ELF-1 (cell line): ENCODE results near the gene ELP2.
"Not testable (repeated sequence)": the region's sequence is repeated elsewhere in the genome, so short reads cannot be mapped to it uniquely, and the experiment has no call there.

Source experiments
- DNase-seq: peaks from one replicate; pipeline ENCODE4 v3.0.0-alpha.2; 2016; ENCODE audit warnings: low read depth, low spot score

Gene ELP2

GRCh38 chr18:36129300-36130038, at the start of gene ELP2, which contains the start of gene SLC39A6:
ELP2 (plus strand) TSS chr18:36129899; CDS start chr18:36129934, 35 bp downstream.
SLC39A6 (minus strand) TSS chr18:36129340; CDS start chr18:36127007, 2,333 bp downstream.
- peak; percentile 98 for DNase-seq

DNA sequence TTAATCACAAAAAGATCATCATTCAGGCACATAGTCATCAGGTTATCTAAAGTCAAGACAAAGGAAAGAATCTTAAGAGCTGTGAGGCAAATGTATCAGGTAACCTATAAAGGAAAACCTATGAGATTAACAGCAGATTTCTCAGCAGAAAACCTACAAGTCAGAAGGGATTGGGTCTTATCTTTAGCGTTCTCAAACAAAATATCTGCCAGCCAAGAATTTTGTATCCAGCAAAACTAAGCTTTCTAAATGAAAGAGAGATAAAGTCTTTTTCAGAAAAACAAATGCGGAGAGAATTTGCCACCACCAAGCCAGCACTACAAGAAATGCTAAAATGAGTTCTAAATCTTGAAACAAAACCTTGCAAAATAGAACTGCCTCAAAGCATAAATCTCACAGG, 48.6 kb upstream of the ELP2 start:
- not testable (repeated sequence) for DNase-seq

DNA sequence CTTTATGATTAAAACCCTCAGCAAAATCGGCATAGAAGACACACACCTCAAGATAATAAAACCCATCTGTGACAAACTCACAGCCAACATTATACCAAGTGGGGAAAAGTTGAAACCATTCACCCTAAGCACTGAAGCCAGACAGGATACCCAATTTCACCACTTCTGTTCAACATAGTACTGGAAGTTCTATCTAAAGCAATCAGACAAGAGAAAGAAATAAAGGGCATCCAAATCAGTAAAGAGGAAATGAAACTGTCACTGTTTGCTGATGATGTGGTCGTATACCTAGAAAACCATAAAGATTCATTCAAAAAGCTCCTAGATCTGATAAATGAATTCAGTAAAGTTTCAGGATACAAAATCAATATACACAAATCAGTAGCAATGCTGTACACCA, 46.0 kb upstream of the ELP2 start:
- DNase-seq, result no peak

DNA sequence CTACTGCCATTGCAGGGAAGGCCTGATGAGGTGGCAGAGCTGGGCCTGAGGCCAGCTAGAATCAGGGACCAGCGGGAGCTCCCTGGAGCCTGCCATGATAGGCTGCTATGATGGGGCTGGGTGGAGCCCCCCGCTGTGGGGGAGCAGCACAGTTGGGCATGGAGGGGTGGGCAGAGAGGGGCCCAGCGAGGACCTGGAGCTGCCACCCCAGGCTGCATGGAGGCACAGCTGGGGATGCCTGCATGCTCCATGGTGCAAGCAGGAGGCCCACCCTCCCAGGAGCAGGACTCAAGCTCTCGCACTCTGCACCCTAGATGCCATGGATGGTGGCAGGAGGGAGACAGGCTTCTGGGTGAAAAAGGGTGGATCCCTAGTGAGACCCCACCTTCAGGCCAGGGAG, 44.5 kb upstream of the ELP2 start:
- no peak for DNase-seq

DNA sequence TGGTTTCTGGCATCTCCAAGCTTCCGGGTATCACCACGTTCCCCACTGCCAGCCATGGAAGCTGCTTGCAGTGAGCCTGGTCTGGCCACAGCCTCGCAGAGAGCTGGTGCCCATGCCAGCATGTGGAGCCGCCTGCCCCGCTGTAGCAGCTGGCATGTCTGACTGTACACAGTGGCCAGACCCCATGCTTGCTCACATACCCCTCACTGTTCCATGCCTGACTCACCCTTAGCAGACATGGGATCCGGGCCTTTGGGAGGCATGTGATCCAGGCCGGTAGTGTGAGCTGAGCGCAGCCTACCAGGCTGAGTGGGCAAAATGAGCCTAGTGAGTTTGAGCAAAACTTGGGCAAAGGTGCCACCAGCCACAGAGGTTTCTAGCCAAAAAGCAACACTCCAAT, 43.5 kb upstream of the ELP2 start:
- DNase-seq, result no peak

DNA sequence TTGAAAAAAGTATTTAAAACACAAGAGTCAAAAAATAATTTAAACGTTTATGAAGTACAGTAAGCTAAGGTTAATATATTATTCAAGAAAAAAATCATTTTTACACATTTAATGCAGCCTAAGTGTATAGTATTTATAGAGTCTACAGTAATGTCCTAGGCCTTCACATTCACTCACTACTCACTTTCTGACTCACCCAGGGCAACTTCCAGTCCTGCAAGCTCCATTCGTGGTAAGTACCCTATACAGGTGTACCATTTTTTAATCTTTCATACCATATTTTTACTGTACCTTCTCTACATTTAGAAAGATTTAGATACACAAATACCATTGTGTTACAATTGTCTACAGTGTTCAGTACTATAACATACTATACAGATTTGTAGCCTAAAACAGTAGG, 41.4 kb upstream of the ELP2 start:
- no peak for DNase-seq

DNA sequence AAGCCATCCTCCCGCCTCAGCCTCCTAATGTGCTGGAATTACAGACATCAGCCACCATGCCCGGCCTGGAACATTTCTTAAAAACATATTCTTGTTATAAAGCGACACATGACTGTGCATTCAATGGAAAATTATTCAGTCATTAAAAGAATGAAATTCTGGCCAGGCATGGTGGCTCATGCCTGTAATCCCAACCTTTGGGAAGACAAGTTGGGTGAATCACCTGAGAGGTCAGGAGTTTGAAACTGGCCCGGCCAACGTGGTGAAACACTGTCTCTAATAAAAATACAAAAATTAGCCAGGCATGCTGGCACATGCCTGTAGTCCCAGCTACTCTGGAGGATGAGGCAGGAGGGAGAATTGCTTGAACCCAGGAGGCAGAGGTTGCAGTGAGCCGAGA, 40.7 kb upstream of the ELP2 start:
- no peak for DNase-seq

DNA sequence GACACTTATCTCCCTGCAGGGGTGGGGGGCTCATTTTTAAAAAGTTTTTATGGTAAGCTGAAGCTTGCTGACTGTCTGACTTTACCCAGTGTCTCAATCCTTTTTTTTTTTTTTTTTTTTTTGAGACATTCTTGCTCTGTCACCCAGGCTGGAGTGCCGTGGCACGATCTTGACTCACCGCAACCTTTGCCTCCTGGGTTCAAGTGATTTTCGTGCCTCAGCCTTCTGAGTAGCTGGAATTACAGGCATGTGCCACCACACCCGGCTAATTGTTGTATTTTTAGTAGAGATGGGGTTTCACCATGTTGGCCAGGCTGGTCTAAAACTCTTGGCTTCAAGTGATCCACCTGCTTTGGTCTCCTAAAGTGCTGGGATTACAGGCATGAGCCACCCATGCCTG, 37.6 kb upstream of the ELP2 start:
- DNase-seq, result not testable (repeated sequence)

GRCh38 chr18:36094431-36094830, 35.3 kb upstream of the ELP2 start:
- peak; percentile 64 for DNase-seq

DNA sequence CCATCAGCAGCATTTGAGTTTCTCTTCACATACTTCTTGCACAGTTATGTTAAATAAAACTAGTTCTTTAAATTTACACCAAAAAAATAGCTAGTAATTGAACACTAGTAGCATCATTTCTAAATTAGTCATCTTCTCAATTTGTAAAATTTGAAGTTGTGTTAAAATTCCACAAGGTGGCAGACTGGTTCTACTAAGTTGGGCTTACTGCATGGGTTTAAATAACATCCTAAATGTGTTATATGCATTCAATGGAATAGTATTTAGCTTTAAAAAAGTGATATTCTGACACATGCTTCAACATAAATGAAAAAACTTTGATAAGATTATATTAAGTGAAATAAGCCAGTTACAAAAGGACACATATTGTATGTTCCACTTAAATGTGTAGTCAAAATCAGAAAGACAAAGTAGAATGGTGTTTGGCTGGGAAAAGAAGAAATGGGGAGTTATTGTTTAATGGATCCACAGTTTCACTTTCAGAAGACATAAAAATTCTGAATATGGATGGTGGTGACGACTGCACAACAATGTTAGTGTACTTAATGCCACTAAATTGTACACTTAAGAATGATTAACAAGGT, 33.7 kb upstream of the ELP2 start:
- DNase-seq, result no peak

DNA sequence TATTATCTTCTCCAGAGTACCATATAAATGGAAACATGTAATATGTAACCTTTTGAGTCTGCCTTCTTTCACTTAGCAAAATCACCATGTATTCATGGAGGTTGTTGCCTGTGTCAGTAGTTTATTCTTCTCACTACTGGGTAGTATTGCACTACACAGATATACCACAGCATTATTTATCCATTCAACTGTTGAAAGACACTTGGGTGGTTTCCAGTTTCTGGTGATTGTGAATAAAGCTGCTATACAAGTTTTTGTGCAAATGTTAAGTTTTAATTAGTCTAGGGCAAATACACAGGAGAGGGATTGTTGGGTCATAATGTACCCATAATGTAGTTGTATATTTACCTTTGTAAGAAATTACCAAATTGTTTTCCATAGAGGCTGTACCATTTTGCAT, 32.7 kb upstream of the ELP2 start:
- DNase-seq, result no peak

DNA sequence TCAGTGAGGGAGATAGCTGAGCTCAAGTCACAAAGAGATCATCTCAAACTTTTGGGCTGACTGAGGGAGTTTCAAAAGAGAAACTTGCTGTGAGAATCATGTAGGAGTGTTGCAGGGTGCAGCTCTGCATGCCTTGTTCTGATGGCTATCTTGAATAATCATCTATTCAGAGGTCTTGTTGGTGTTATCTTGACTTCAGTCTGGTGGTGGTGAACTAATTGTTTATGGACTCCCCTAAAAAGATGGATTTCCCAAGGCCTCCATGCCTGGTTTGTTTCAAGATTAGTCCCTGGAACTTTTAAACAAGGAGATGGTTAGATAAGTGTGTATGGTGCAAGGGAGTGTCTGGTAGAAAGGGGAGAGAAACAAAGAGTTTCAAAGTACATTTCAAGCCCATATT, 30.4 kb upstream of the ELP2 start:
- DNase-seq, result peak; percentile 26

GRCh38 chr18:36101943-36102342, 27.8 kb upstream of the ELP2 start:
- no peak for DNase-seq

GRCh38 chr18:36104749-36105148, 24.9 kb upstream of the ELP2 start:
- no peak for DNase-seq

GRCh38 chr18:36107477-36107876, 22.2 kb upstream of the ELP2 start:
- no peak for DNase-seq

GRCh38 chr18:36108196-36108595, 21.5 kb upstream of the ELP2 start:
- no peak for DNase-seq

DNA sequence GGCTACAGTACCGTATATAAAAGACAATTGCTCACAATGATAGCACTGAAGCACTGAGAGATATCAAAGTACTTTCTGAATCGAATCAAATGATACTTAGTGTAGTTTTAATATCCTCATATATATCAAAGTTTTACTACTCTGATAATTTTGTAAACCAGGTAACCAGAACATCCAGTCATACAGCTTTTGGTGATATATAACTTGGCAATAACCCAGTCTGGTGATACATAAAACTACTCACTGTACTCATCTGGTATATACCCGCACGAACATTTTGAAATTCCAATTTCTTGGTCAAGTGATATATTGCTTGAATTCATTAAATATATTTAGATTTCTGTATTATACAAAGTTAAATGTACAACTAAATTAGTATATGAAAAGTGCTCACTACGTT, 21.1 kb upstream of the ELP2 start:
- DNase-seq, result no peak

GRCh38 chr18:36109737-36110136, 20.0 kb upstream of the ELP2 start:
- DNase-seq, result no peak

- DNase-seq, result no peak
Measured at GRCh38 chr18:36112302-36112701, 17.4 kb upstream of the ELP2 start.

DNA sequence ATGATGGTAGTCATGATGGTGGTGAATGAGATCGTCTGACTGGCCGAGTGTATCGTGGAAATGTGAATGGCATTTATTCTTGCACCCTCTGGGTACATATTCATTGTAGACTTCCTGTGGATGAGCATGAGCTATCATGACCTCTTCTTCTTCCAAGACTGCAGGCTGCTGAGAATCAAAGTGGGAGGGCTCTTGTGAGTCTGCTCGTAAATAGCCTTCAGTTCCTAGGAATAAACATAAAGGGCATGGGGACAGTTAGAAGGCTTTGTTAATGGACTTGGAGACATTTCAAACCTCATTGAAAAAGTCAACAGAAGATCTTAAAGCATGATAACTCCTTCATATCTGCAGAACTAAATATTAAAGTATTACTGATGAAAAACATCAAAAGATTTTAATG, 15.4 kb upstream of the ELP2 start:
- DNase-seq, result no peak

DNA sequence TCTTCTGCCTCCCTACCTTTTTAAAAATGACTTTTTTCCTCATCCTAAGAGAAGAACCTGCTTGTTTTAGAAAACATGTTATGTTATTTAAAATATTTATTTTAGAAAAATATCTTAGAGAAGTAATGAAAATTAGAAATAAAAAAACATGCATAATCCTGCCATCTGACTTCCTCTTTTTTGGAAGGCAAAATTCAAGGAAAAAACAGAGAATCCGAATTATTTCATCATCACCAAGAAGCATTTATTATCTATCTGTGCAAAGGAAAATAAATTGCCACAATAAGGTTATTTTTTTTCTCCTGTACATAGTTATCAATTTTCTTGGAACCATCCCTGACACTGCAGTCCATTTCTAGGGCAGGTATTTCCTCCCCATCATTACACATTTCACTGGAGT, 15.0 kb upstream of the ELP2 start:
- no peak for DNase-seq

GRCh38 chr18:36116771-36117170, 12.9 kb upstream of the ELP2 start:
- not testable (repeated sequence) for DNase-seq

- DNase-seq, result no peak
Measured at GRCh38 chr18:36120297-36120696, 9.4 kb upstream of the ELP2 start.

DNA sequence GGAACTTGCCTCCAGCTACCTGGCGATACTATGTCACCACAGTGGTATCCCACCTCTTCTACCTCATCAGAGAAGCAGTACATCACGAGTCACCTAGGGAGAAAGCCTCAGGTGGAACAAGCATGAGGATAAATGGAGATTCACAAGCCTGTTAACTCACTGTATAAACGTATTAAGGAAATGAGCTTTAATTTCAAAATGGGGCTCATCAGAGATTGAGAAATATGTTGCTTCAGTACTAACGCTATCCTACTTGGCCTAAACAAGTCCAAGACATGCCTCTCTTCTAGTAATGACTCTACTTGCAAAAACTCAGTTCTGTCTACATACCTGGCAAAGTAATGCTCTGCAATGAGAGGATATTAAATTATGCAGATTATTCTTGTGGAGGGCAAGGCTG, 4.9 kb upstream of the ELP2 start:
- DNase-seq, result no peak
